NCI-H774 (cell line): ENCODE measurements around the gene PABPC1L2A.
A peak's percentile ranks its signal among the peaks of the same experiment; 100 is the strongest.
"Not testable (repeated sequence)": the region's sequence is repeated elsewhere in the genome, so short reads cannot be mapped to it uniquely, and the experiment has no call there.

ENCODE experiments used
- DNase-seq: peaks from one replicate; lab custom pipeline; 2025; lab: John Stamatoyannopoulos, UW

PABPC1L2A gene

DNA sequence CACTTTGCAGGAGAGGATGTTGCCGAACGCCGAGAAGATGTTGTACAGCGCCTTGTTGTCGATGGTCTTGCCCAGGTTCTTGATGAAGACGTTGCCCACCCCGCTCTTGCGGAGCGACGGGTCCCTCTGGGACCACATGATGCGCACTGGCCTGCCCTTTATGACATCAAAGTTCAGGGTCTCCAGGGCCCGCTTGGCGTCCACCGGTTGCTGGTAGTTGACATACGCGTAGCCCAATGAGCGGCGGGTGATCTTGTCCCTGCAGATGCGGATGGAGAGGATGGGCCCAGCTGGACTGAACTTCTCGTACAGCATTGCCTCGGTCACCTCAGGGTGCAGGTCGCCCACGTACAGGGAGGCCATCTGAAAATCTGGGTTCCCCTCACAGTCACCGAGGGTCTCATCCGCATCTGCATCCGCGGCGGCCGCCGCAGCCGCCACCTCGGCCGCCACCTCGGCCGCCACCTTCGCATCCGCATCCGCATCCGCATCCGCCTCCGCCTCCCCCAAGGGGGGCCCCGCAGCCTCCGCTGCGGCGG, at the start of gene PABPC1L2A:
PABPC1L2A (minus strand) TSS at position 489 of the 539 bp plus-strand sequence; CDS start at position 363, 126 bp downstream.
- DNase-seq = not testable (repeated sequence)

DNA sequence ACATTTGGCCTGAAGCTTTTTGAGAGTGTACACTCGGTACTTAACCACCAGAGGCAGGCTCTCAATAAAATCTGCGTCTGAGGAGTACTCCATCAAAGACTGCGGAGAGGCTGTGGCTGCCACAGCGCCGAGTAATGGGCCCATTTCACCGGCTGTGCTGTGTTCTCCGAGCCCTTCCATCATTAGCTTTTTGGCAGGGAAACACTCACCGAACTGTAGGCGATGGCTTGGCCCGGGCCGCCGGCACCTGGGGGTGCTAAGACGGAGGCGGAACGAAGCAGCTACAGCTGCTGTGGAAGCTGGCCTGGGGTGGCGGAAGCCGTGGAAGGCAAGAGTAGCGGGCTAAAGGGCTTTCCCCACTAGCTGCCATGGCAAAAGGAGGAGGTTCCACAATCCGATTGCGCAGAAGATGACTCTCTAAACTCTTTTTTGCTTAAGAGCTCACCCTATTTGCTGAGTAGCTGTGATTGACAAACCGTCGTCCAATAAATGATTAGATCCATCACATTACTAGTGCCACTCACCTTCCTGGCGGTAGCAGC, 48.5 kb upstream of the PABPC1L2A start:
- peak; percentile 25 for DNase-seq

DNA sequence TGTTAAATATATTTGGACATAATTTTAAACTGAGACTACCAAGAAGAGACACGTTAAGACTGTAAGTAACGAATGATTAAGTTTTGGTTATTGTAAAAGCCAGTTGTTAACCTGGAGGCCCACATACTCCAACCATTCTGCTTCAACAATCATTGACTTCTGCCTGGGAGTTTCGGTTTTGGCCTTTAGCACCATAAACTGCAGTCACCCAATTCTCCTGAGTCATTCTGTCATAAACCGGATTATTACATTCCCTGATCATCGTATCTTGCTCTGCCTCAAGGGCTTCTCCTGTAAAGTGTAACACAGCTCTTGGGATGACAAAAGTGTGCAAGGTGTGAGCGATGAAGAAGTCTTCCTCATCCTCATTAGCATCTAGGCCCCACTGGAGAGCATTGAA, 46.9 kb upstream of the PABPC1L2A start:
- no peak for DNase-seq

DNA sequence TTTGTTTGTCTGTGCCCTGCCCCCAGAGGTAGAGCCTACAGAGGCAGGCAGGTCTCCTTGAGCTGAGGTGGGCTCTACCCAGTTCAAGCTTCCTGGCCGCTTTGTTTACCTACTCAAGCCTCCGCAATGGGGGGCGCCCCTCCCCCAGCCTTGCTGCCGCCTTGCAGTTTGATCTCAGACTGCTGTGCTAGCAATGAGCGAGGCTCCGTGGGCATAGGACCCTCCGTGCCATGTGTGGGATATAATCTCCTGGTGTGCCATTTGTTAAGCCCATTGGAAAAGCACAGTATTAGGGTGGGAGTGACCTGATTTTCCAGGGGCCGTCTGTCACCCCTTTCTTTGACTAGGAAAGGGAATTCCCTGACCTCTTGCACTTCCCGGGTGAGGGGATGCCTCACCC, 20.2 kb upstream of the PABPC1L2A start:
- not testable (repeated sequence) for DNase-seq

DNA sequence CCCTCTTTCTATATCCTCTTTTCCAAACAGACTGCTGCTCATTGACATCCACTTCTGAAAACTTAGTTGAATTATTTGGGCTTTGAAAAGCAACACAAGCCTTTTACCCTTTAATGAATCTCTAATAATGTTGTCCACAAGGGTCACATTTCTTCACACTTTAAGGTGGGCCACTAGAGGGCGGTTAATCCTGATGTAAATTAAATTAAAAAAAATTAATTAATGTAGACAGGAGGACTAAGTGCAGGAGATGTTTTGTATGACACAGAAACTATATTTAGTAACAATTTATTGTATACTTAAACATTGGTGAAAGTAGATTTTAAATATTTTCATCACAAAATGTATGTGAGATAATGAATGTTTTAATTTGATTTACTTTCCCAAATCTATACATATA, 7.5 kb upstream of the PABPC1L2A start:
- not testable (repeated sequence) for DNase-seq

DNA sequence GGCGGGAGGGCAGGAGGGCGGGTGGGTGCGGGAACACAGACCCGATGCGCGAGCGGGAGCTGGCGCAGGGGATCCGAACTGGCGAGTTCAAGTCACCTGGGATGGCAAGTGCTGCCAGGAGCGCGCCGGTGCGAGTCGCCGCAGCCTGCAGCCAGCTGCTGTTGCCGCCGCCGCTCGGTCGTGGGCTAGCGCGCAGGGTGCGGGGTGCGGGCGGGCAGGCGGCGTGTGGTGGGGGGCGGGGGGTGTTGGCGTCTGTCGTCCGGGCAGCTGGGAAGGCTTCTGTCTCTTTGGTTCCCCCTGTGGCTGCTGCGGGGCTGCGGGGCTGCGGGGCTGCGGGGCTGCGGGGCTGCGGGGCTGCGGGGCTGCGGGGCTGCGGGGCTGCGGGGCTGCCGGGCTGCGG, 572 bp upstream of the PABPC1L2A start:
- DNase-seq = not testable (repeated sequence)

DNA sequence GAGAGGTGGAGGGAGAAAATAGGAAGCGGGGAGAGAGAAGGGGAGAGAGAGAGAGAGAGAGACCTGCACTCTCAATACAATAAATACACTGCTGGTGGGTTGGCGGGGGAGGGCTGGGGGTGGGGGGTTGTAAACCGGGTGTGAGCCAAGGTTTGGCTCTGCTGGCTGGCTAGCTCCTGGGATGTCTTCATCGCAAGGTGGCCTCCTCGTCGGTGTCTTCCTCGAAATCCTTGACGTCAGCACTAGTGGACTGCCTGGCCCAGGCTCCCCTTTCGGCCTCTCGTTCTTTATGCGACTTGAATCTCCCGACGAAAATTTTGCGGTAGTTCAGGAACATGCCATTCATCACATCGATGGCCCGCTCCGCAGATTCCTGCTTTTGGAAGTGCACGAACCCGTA, 715 bp downstream of the PABPC1L2A start:
- not testable (repeated sequence) for DNase-seq

DNA sequence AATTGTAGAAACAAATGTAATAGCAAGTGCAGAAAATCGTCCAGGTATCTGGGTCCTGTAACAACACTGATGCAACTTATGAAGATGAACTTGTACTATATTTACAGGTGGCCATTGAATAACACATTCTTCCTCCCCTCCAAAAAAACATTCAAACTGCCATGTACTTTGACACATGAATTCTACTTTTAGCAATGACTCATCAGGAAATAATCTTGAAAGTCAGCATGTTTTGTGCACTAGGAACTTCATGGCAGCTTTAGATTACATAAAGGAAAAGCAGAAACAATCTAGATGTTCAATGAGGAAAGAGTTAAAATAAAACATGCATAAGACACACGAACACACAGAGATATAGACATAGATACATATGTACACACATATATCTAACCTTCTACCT, 2.5 kb downstream of the PABPC1L2A start:
- DNase-seq = no peak

DNA sequence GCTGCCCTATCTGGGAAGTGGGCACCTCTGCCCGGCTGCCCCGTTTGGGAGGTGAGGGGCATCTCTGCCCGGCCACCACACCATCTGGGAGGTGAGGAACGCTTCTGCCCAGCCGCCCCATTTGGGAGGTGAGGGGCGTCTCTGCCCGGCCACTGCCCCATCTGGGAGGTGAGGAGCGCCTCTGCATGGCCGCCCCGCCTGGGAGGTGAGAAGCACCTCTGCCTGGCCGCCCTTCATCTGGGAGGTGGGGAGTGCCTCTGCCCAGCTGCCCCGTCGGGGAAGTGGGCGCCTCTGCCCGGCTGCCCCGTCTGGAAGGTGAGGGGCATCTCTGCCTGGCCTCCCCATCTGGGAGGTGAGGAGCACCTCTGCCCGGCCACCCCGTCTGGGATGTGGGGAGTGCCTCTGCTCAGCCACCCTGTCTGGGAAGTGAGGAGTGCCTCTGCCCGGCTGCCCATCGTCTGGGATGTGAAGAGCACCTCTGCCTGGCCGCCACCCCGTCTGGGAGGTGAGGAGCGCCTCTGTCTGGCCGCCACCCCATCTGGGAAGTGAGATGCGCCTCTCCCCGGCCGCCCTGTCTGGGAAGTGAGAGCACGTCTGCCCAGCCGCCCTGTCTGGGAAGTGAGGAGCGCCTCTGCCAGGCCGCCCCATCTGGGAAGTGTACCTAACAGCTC, 9.8 kb downstream of the PABPC1L2A start:
- DNase-seq = no peak

DNA sequence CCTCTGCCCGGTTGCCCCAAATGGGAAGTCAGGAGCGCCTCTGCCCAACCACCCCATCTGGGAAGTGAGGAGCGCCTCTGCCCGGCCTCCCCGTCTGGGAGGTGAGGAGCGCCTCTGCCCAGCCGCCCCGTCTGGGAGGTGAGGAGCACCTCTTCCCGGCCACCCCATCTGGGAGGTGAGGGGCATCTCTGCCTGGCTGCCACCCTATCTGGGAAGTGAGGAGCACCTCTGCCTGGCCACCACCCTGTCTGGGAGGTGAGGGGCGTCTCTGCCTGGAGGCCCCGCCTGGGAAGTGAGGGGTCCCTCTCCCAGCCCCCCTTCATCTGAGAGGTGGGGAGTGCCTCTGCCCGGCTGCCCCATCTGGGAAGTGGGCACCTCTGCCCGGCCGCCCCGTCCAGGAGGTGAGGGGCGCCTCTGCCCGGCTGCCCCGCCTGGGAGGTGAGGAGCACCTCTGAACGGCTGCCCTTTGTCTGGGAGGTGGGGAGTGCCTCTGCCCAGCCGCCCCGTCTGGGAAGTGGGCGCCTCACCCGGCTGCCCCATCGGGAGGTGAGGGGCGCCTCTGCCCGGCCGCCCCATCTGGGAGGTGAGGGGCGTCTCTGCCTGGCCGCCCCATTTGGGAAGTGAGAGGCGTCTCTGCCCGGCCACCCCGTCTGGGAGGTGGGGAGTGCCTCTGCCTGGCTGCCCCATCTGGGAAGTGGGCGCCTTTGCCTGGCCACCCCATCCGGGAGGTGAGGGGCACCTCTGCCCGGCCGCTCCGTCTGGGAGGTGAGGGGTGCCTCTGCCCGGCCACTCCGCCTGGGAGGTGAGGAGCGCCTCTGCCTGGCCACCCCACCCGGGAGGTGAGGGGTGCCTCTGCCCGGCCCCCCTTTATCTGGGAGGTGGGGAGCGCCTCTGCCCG, 10.6 kb downstream of the PABPC1L2A start:
- DNase-seq = no peak

DNA sequence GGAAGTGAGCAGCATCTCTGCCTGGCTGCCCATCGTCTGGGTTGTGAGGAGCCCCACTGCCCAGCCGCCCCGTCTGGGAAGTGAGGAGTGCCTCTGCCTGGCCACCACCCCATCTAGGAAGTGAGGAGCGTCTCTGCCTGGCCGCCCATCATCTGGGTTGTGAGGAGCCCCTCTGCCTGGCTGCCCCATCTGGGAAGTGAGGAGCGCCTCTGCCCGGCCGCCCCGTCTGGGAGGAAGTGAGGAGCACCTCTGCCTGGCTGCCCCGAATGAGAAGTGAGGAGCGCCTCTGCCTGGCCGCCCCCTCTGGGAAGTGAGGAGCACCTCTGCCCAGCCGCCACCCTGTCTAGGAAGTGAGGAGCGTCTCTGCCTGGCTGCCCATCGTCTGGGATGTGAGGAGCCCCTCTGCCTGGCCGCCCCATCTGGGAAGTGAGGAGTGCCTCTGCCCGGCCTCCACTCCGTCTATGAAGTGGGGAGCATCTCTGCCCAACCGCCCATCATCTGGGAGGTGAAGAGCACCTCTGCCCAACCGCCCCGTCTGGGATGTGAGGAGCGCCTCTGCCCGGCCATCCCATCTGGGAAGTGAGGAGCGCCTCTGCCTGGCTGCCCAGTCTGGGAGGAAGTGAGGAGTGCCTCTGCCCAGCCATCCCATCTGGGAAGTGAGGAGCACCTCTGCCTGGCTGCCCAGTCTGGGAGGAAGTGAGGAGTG, 11.4 kb downstream of the PABPC1L2A start:
- not testable (repeated sequence) for DNase-seq

DNA sequence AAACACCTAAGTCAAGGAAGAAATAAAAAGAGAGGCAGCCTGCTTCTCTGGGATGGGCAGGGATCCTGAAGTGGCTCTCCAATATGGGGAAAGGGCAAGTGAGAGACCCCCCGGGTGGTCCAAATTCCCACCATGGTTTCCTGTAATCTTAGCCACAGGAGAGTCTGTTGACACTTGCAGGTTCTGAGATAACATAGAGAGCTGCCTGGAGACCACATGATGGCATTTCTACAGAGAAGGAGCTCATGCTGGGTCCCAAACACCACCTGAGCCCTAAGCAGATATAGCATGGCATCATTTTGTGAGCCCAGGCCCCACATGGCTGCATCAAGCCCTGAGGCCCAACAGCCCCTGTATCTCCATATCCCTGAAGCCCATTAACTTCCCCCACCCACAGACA, 50.4 kb downstream of the PABPC1L2A start:
- DNase-seq = no peak
